Activated CD8-positive, alpha-beta memory T cell treated with anti-CD3 and anti-CD28 coated beads for 1 hour (primary cell): ENCODE results near the gene HAGHL.
A peak's percentile ranks its signal among the peaks of the same experiment; 100 is the strongest.

Experiments used
- DNase-seq, 2 donors: peaks; one replicate each; pipeline ENCODE4 v3.0.0-alpha.2; 2020; ENCODE audit warnings: low read depth in 1 of 2; ENCODE audit errors: extremely low read depth in 1 of 2

Gene HAGHL

GRCh38 chr16:719815-720446, 7.0 kb upstream of the HAGHL start:
- DNase-seq: no peak

GRCh38 chr16:720447-720989, 6.4 kb upstream of the HAGHL start:
- no peak for DNase-seq

- DNase-seq: peak; percentile 34 to 59
Observed at GRCh38 chr16:720990-721764, 5.7 kb upstream of the HAGHL start, which contains the start of gene ANTKMT. TSS of gene ANTKMT (plus strand) at chr16:721146. CDS start at chr16:721275, 129 bp downstream.

- no peak for DNase-seq
Observed at GRCh38 chr16:721765-722540, 5.0 kb upstream of the HAGHL start.

- DNase-seq: no peak
Observed at GRCh38 chr16:722835-723633, 3.9 kb upstream of the HAGHL start.

GRCh38 chr16:723695-724094, 3.2 kb upstream of the HAGHL start:
- no peak for DNase-seq

GRCh38 chr16:724188-725040, 2.5 kb upstream of the HAGHL start:
- no peak for DNase-seq

- no peak for DNase-seq
Observed at GRCh38 chr16:725041-725376, 1.9 kb upstream of the HAGHL start.

- DNase-seq: no peak
Observed at GRCh38 chr16:725463-726187, 1.3 kb upstream of the HAGHL start.

GRCh38 chr16:726188-726437, 793 bp upstream of the HAGHL start:
- DNase-seq: no peak

GRCh38 chr16:727291-727977, 528 bp downstream of the HAGHL start:
- DNase-seq: no peak

GRCh38 chr16:728131-728889, 1.4 kb downstream of the HAGHL start:
- DNase-seq: peak in 1 of 2 donors; percentile 41

- DNase-seq: no peak
Observed at GRCh38 chr16:728890-729744, 2.2 kb downstream of the HAGHL start.

- no peak for DNase-seq
Observed at GRCh38 chr16:729768-730665, 3.1 kb downstream of the HAGHL start.

- no peak for DNase-seq
Observed at GRCh38 chr16:730666-731509, 4.0 kb downstream of the HAGHL start.
